Amygdala (tissue), 56 donors: ENCODE data around the gene RSAD2.

ENCODE experiments used
- DNase-seq, 56 donors: peaks; one replicate each; lab custom pipeline; 2025; lab: John Stamatoyannopoulos, UW

Gene RSAD2

DNA sequence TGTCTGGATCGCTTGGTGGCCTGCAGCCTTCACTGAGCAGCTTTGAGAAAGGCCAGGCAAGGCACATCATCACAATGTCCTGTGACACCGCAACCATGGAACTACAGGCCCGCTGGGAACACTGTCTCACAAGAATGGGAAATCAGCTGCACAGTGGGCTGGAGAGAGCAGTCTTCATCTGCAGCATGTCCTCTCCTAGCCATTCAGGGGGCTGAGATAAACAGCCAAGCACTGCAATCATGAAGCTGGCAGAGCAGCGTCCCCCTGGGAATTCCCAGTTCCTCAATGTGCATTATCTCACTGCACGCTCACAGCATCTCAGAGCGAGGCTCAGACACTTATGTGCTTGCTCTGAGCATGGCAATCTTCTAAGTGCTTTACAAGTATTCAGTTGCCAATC, 13.8 kb upstream of the RSAD2 start:
- peak in 1 of 56 donors; percentile 10 for DNase-seq

DNA sequence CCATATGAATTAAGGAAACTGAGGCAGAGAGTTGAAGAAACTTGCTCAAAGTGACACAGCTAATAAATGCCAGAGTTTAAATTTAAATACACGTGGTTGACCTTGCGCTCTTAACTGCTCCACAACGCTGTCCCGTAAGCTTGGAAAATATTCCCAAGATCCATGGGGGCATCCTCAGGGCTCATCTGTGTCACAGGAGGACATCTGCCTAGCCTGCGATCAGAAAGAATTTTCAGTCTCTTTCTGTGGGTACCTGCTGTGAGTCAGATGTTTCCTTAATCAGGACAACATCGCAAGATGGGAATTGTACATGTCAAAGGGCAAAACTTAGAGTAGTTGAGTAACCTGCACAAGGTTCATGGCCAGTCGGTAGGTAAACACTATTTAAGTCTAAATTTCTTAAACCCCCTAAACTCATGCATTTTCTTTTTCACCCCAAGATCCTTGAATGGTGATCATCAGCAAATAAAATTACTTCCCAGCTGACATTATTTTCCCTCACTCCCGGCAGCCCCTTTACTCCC, 13.3 kb upstream of the RSAD2 start:
- DNase-seq, result no peak

DNA sequence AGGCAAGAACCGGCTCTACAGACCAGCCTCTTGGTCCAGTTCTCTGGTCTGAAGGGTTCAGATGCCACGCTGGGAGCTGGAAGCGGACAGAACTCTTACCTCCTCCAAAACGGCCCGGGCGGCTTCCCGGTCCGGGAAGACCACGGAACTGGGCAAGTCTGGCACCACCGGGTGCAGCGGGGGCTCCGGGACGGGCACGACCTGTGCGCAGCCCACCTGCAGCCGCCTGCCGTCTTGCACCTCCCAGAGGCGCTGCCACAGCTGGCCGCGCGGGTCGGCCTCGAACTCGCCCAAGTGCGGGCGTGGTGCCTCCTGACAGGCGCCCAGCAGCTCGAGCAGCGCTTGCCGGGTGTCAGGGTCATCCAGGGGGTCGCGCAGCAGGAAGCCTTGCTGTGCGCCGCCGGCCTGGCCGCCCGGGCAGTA, 12.6 kb upstream of the RSAD2 start:
- DNase-seq, result peak in 4 of 56 donors; percentile 13 to 44 (median 26)

DNA sequence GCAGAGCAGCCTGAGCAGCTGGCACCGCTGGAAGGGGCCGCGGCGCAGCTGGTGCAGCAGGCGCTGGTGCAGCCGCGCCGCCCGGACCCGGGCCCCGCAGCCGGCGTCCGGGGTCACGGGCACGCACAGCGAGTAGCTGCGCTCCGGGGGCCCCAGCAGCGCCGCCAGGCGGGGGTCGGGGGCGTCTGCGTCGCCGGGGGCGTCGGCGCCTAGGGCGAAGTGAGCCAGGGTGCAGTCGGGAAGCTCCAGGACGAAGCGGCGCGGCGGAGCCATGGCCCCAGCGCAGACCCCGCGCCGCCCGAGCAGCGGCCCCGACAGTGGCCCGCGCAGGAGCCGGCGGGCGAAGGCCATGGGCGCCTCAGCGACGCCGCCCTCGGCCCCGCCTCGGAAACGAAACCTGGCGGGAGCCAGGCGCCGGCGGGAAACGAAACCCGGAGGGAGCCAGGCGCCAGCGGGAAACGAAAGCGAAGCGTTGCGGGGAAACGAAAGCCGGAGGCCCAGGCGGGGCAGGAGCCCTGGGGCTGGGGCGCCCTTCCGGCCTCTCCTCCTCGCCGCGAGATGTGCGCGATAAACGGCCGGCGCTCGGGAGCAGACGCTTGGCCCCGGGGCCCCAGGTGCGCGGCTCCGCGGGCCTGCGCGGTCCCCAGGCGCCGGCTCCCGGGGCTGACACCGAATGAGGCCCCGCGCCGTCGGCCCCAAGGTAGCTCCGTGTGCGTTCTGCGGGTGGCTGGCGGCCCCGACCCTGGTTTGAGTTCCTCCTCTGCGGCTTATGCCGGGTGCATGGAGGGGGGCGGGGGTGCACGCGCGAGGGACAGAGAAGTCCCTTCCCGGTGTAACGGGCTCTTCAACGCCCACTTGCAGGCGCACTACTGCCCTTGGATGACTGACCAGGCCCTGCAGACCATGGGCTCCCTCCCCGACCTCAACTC, 12.0 kb upstream of the RSAD2 start, which contains the start of gene CMPK2:
Gene CMPK2 (minus strand): TSS at position 562 of the 929 bp plus-strand sequence. CDS start 211 bp downstream, at position 351.
- peak in 29 of 56 donors; percentile 5 to 66 (median 41) for DNase-seq

DNA sequence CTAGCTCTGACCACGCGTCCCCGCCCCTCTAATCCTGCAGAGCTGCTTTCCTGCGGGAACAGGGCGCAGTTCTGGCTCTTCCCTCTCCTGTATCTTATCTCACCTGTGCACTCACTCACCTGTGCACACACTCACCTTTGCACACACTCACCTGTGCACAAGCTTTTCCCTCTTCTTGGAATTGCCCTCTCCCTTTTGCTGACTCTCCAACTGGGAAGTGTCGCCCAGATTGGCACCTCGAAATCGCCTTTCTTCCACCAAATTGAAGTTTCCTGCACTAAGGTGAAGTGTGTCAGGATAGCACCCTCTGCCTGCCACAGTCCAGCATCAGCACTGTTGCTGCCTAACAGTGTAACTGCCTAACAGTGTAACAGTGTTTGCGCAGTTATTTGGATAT, 11.3 kb upstream of the RSAD2 start:
- DNase-seq, result peak in 9 of 56 donors; percentile 5 to 31 (median 11)

DNA sequence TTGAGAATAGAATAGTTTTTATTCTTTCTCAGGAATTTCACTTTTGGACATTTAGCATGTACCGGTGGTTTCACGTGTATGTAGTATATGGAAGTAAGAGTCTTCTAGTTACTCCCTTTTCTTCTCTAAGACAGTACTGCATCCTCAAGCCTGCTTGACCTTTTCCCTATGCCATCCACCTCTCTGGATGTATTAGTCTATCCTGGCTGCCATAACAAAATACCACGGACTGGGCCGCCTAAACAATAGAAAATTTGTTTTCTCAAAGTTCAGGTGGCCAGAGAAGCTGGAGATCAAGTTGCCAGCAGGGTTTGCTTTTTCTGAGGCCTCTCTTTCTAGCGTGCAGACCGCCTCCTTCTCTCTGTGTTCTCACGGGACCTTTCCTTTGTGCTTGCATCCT, 10.6 kb upstream of the RSAD2 start:
- DNase-seq, result no peak

DNA sequence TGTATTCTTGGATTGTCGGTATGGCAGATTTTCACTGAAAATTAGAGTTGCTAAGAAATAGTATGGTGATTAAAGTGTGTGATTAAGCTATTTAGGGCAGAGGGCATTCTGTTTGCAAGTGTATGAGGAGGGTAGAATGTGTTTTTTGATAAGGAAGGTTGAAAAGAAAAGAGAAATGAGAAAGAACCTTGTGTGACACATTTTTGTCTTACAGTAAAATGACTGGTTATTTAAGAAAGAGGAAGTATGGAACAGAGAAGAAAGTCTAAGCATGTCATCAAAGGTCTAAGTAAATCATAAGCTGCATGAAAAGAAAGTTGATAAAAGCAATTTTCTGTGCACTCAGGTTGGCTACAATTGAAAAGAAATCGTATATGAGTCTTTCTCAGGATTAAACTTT, 5.2 kb upstream of the RSAD2 start:
- no peak for DNase-seq

DNA sequence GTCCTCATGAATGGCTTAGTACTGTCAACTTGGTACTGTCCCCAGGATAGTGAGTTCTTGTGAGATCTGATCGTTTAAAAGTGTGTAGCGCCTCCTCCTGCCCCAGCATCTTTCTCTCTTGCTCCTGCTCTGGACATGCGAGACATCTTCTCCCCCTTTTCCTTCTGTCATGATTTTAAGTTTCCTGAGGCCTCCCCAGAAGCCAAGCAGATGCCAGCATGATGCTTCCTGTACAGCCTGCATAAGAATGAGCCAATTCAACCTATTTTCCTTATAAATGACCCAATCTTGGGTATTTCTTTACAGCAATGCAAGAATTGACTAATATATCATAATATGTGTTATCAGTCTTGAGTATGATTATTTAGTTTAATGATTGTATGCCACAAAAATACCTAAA, 3.5 kb upstream of the RSAD2 start:
- no peak for DNase-seq

DNA sequence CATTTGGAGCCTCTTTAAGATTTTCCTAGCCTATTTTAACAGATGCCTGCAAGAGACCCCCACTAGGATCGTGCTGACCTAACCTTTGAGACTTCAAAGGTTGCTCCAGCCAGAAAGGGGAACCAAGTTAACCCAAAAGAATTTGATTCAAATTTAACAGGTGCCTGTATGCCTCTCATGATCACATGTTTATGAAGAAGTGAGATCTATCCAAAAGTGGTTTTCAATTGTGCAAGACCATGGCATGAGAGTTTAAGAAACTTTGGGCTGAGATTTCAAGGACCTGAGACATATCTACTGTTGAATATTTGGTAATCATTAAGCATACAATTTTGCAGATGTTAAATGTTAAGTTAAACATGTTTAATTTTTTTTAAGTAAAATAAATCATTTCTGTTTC, 1.3 kb upstream of the RSAD2 start:
- DNase-seq, result no peak

DNA sequence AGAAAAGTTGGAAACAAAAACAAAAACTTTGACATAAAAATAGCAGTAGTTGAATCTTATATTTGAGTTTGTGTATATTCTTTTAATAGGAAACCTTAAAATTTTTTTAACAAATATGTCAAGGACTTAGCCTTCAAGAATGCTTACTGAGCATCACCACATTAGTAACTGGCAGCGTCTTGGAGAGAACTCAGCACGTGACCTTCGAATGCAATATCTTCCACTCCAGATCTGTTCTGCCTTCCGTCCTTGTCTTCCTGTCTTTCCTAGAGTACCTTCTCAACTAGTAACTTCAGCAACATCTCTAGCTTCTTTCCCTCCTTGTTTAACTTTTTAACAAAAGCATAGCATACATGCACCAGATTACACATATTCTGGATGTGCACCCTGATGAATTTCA, 972 bp downstream of the RSAD2 start:
- DNase-seq, result no peak

DNA sequence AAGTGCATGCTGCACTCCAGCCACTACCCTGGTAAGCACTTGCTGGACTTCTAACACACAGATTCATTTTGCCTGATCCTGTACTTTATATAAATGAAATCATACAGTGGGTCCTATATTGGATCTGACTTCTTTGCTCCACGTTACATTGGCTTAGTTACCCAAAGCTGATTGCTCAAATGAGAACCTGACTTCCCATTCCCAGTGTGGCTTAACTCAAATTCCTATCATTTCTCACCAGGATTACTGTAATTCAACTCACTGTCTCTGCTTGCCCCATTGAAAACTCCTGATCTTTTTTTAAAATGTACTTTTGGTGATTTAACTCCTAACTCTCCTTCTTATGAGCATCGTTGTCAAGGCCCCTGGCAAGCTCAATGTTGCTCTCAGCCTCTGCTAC, 1.4 kb downstream of the RSAD2 start:
- DNase-seq, result no peak

DNA sequence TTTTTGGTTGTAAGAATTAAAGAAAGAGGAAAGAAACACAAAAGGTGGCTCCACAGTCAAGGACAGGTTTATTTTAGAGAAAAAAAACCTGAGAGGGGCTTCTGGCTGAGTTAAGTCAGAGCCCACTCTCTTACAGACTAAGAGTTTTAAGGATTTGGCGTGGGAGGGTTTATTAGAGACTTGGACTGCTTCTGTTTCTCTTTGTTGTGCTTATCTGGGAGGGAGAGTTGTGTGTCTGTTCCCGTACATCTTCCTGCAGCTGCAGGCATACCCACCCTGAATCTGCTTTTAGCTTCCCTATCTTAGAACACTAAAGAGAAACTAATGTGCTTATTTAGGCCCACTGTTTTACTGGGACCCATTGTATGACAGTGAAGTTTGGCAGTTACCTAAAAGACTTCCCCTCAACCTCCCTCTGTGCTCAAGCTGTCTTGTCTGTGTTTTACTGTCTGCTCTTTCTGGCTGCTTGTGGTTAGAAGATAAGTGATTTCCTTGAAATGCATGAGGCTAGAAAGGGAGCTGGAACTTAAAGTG, 2.7 kb downstream of the RSAD2 start:
- no peak for DNase-seq

DNA sequence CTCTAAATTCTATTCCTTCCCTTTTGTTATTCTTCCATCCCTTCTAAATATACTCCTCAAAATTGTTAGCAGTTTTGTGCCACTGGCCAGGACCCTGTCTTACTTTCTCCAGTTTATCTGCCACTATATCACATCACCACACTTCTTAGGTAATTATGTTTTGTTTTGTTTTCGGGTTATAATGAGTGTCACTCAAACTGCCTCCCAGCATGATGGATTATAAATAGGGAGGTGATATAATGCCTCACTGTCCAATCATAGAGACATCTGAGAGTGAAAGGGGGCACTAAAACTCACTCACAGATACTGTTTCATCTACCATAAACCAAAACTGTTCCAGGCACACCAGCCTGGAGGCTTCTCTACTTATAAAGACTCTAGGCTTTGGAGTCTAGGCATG, 3.5 kb downstream of the RSAD2 start:
- DNase-seq, result no peak

DNA sequence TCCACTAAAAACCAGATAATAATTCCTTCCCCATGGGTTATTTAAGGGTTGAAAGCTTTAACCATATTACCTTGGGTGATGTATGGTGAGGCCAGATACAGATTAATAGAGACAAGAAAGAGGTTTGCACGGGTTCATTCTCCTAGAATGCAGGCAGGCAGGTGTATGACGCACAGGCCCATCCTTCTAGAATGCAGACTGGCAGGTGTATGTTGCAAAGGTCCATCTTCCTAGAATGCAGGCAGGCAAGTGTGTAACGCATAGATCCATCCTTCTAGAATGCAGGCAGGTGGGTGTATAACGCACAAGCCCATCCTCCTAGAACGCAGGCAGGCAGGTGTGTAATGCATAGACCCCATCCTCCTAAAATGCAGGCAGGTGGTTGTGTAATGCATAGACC, 3.9 kb downstream of the RSAD2 start:
- DNase-seq, result no peak

DNA sequence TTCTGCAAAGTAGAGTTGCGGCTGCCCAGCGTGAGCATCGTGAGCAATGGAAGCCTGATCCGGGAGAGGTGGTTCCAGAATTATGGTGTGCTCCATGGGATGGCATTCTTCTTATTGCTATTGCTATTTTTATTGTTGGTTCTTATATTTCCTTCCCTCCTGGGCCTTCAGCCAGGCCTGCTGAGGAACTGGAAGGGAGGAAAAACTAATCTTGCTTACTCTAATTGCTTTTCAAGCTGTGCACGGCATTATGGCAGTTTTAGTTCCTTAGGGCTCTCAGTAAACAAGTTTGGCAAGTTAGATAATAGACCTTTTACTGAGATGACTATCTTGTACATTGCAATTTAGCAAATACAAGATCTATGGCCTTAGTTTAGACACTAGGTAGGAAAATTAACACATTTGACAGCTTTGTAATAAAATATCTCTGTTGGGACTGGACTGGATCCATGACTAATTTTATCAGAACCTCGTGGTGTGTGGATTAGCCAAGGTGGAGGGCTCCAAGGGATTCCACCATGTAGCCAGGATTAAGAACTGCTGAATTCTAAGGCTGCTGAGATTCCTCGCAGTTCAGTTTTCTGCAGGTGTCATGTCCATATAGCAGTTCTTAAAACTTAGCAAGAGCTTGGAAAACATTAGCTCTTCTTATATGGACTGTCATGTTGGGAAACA, 6.0 kb downstream of the RSAD2 start:
- peak in 1 of 56 donors; percentile 14 for DNase-seq

DNA sequence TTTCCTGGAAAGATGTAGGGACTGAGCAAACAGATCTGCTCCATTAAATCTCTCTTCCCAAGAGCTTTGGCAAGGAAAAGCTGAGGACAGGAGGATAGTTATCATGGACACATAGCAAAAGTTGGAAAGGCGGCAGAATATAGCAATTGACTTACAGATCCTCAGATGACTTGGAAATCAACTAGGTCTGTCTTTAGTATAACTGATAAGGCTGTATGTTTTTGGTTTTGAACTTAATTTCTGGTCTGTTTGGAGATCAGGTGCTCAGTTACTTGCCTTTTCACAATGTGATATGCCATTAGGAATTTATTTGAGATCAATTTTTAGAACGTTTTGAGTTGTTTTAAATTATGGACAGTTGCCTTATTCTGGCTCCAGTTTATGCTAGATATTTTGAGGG, 8.0 kb downstream of the RSAD2 start:
- DNase-seq, result no peak

DNA sequence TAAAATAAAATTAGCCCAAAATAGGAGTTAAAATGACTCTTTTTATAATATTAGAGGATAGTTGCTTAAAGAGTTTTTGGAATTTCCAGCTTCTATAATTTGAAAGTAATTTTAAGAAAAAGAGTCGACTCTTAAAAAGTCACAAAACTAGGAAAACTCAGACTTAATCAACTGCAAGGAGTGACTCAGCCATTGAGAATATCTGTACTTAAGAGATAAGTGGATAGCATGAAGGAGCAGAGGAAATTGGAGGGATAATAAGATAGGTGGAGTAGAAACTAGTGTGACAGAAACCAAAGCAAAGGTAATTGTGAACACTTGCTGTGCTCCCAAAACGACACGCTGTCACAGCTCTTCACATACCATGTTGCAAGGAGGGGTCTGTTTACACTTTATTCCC, 8.4 kb downstream of the RSAD2 start:
- DNase-seq, result no peak

DNA sequence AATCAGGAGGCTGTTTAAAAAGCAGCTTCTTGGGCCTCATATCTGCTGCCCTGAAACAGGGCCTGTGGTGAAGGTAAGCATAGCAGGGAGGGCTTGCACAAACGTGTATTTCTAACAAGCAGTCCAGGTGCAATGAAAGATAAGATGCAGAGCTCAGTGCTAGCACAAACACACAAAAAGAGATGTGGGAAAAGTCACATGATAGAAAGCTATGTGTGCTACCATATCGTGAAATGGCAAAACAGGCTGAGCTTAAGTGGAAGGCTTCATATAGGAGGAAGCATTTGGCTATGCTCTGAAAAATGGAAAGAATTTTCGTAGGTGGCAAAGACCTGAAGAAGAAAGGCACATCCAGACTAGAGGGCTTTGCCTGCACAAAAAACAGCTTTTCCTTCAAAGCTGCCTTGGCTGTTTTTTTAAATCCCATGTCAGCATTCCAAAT, 10.2 kb downstream of the RSAD2 start:
- DNase-seq, result no peak

DNA sequence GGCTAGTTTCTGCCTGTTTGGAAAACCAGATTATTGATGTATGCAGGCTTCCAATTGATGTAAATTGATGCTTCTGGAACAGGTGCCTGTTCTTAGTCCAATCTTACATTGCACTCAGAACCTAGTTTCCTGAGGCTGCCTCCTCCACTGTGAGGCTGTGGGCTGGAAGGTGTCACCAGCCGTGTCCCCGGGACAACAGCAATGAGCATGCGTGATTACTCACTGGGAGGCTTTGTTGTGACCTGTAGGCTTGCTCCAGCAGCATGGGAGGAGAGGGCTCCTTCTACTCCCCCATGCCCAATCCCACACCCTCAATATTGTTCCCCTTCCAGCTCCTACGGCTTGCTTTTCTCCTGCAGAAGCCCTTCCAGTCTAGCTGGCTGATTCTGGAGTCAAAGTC, 11.1 kb downstream of the RSAD2 start:
- DNase-seq, result no peak

DNA sequence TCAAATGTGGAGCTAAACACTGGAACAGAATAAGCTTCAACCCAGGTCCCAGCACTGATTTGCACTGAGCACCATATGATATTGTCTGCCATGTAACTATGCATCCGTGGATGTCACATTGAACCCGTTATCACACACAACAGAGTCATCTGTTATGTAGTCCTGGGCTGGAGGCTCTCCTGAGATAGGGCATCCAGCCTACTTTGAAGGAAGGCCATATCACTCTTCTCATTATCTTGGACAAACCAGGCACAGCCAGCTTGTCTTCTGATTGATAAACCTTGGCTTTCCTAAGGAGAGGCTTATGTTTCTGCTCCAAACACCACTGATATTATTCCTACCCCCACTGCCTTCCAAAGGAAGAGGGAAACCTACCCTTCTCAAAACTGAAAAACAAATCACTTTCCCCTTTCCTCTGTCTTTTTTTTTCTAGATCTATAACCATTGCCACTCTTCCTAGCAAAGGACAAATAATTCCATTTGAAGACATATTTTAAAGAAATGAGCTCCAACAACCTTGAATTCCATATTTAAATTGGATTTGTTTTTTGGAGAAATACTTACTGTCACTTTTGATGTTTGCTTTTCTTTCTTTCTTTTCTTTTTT, 16.4 kb downstream of the RSAD2 start:
- DNase-seq, result no peak
